Measurements from ENCODE around the gene SLIT3.

- no peak for TF ChIP-seq CTCF (IDR thresholded peaks at IDR 0.05; ENCODE audit: extremely low read depth in 1 of 2, insufficient read depth in 1 of 2, low read depth in 1 of 2, low read length in 2 of 2)
- no peak for TF ChIP-seq POLR2A (IDR thresholded peaks at IDR 0.05; ENCODE audit: low read depth, low read length)
- TF ChIP-seq EZH2 (IDR thresholded peaks at IDR 0.05; ENCODE audit: borderline replicate concordance, low read depth, low read length, severe bottlenecking): no peak
- TF ChIP-seq FOS (IDR thresholded peaks at IDR 0.05; ENCODE audit: borderline replicate concordance, insufficient read depth, low read length): no peak
- no peak for TF ChIP-seq POLR2AphosphoS5 (IDR thresholded peaks at IDR 0.05; ENCODE audit: insufficient read depth, low read depth, low read length)
- no peak for TF ChIP-seq JUN (IDR thresholded peaks at IDR 0.05; ENCODE audit: borderline replicate concordance, insufficient read depth, insufficient read length, low read depth)
- TF ChIP-seq MAX (IDR thresholded peaks at IDR 0.05; ENCODE audit: insufficient read depth, insufficient read length): no peak
Observed at GRCh38 chr5:169216866-169217265, 84.1 kb downstream of the SLIT3 start.
